Uterus (tissue), 4 donors: Measurements from ENCODE around the gene GLIS1. TPM values are rescaled to one million over a fixed set of nuclear protein-coding genes. Genes with fewer than 3 reads are reported as not detected.

Experiments
- DNase-seq, 2 donors: peaks; one replicate each; pipeline ENCODE4 v3.0.0-alpha.2; 2019 to 2020
- H3K27ac ChIP-seq, 2 donors: fragments of 200-600 bp; sonication (generic); 1 replicate in 1 of 2; 2 replicates in 1 of 2; pipeline ENCODE4 v1.5.1; 2016 to 2018
- H3K27me3 ChIP-seq, 2 donors: fragments of 200-600 bp; sonication (generic); one replicate each; pipeline ENCODE4 v1.5.1; 2018 to 2019; ENCODE audit warnings: control low read depth in 1 of 2
- H3K36me3 ChIP-seq, 2 donors: fragments of 200-600 bp; sonication (generic); one replicate each; pipeline ENCODE4 v1.5.1; 2019; ENCODE audit warnings: control low read depth in 1 of 2
- H3K4me1 ChIP-seq, 2 donors: fragments of 200-600 bp; sonication (generic); one replicate each; pipeline ENCODE4 v1.5.1; 2018 to 2019; ENCODE audit warnings: control low read depth in 1 of 2
- H3K4me3 ChIP-seq, 2 donors: fragments of 200-600 bp; sonication (generic); 1 replicate in 1 of 2; 2 replicates in 1 of 2; pipeline ENCODE4 v1.5.1; 2018 to 2019; ENCODE audit warnings: mild to moderate bottlenecking in 1 of 2
- H3K9me3 ChIP-seq, 2 donors: fragments of 200-600 bp; sonication (generic); one replicate each; pipeline ENCODE4 v1.5.1; 2019; ENCODE audit warnings: control low read depth in 1 of 2
- CTCF ChIP-seq, 4 experiments: fragments of 200-600 bp in 2 of 4; fragments of 450-650 bp in 2 of 4; sonication (generic) in 2 of 4; IDR thresholded peaks; one replicate each; pipeline ENCODE4 v1.5.1; 2016 to 2019; ENCODE audit warnings: antibody characterized with exemption in 4 of 4, mild to moderate bottlenecking in 2 of 4, moderate library complexity in 1 of 4
- POLR2A ChIP-seq, 2 donors: fragments of 450-650 bp; IDR thresholded peaks; one replicate each; pipeline ENCODE4 v1.6.1; 2016; ENCODE audit warnings: antibody characterized with exemption in 2 of 2, mild to moderate bottlenecking in 1 of 2, moderate library complexity in 1 of 2
- intact Hi-C: fragments of 100-400 bp; cut with DNase I; formaldehyde crosslinking; loops from one replicate; pipeline ENCODE4 v1.15.1; 2023; ENCODE audit warnings: low total_unique reads
- total RNA-seq, 4 donors: library from RNA; depleted of rRNA in 3 of 4; stranded (reverse); fragments of >200 nt in 3 of 4; gene quantifications; one replicate each; pipeline versions ENCODE4 v1.1.0 to v1.2.4, GENCODE V29; 2014 to 2023
- donor health status: DM: yes; HTN: yes; CAD: no.

The GLIS1 gene
- total RNA-seq, 4 donors from 2014 or later: 0.21 to 1.0 TPM; not detected in 2

GRCh38 chr1:53540604-53541262 lies 198.2 kb downstream of the GLIS1 start:
- no peaks in the 10 kb centered on the region for H3K36me3 ChIP-seq
- intact Hi-C loops: no loop called here
- no peak for DNase-seq
- no peaks in the 10 kb centered on the region for H3K9me3 ChIP-seq
- peak overlapping the region in 1 of 2 donors; percentile 85 for H3K27ac ChIP-seq
- TF ChIP-seq CTCF (IDR thresholded peaks at IDR 0.05) (no peak), POLR2A (IDR thresholded peaks at IDR 0.05) (no peak)
- H3K4me1 ChIP-seq: no peaks in the 10 kb centered on the region
- H3K4me3 ChIP-seq: no peak overlapping the region
- no peaks in the 10 kb centered on the region for H3K27me3 ChIP-seq

DNA sequence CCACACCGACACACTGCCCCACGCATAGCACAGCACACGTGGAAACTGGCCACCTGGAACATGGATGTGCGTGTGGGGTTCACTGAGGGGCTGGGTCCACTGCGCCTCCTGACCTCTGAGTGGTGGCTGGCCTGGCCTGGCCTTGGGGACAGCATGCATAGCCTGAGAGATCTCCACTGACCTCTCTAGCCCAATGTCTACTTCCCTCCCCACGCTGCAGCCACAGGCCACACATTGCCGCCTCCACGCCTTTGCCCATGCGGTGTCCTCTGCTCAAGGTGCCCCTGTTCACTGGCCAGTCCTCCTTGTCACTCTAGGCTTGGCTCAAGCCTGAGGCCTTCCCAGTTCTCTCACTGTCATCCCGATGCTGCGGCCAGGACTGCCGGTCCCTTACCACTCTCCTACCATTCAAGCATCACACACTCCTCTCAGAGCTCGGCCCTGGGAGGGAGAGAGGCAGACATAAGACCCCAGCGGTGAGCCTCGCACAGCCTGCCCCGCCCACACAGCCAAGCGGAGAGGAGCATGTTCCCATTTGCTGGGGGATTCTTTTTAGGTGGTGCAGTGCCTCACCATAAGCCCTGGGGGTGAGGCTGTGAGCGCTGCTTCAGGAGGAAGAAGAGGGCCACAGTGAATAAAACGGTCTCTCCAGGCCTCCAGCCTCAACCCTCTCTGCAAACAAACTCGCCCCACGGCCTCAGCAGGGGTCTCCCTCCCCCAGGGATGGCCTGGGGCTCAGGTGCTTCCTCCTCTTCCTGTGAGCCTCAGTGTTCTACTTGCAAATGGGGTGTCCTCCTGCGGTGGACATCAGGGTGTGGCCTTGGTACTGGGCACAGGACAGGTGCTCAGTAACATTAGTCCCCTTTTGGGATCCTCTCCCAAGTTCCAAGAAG lies 199.0 kb downstream of the GLIS1 start:
- DNase-seq: no peak
- H3K4me3 ChIP-seq: no peak overlapping the region
- H3K27ac ChIP-seq: no peak overlapping the region
- no peaks in the 10 kb centered on the region for H3K36me3 ChIP-seq
- TF ChIP-seq CTCF (IDR thresholded peaks at IDR 0.05) (no peak), POLR2A (IDR thresholded peaks at IDR 0.05) (no peak)
- intact Hi-C loops: no loop called here
- H3K27me3 ChIP-seq: no peaks in the 10 kb centered on the region
- H3K4me1 ChIP-seq: no peaks in the 10 kb centered on the region
- no peaks in the 10 kb centered on the region for H3K9me3 ChIP-seq

GRCh38 chr1:53539226-53539625 lies 199.7 kb downstream of the GLIS1 start:
- H3K27me3 ChIP-seq: no peaks in the 10 kb centered on the region
- H3K36me3 ChIP-seq: no peaks in the 10 kb centered on the region
- H3K4me3 ChIP-seq: no peak overlapping the region
- no peak for DNase-seq
- TF ChIP-seq POLR2A (IDR thresholded peaks at IDR 0.05) (no peak), CTCF (IDR thresholded peaks at IDR 0.05) (no peak)
- H3K9me3 ChIP-seq: no peaks in the 10 kb centered on the region
- intact Hi-C loops: no loop called here
- H3K4me1 ChIP-seq: no peaks in the 10 kb centered on the region
- no peak overlapping the region for H3K27ac ChIP-seq

GRCh38 chr1:53536606-53537005 lies 202.4 kb downstream of the GLIS1 start:
- TF ChIP-seq CTCF (IDR thresholded peaks at IDR 0.05) (no peak), POLR2A (IDR thresholded peaks at IDR 0.05) (no peak)
- intact Hi-C loops: no loop called here
- H3K4me3 ChIP-seq: no peak overlapping the region
- no peaks in the 10 kb centered on the region for H3K27me3 ChIP-seq
- H3K4me1 ChIP-seq: no peaks in the 10 kb centered on the region
- no peaks in the 10 kb centered on the region for H3K9me3 ChIP-seq
- no peaks in the 10 kb centered on the region for H3K36me3 ChIP-seq
- no peak overlapping the region for H3K27ac ChIP-seq
- no peak for DNase-seq

- no peak overlapping the region for H3K4me3 ChIP-seq
- no peak overlapping the region for H3K27ac ChIP-seq
- no peaks in the 10 kb centered on the region for H3K9me3 ChIP-seq
- H3K36me3 ChIP-seq: no peaks in the 10 kb centered on the region
- no peak for DNase-seq
- no peaks in the 10 kb centered on the region for H3K4me1 ChIP-seq
- intact Hi-C loops: no loop called here
- no peaks in the 10 kb centered on the region for H3K27me3 ChIP-seq
- no peak for TF ChIP-seq POLR2A (IDR thresholded peaks at IDR 0.05)
These were observed 203.1 kb downstream of the GLIS1 start for GRCh38 chr1:53535846-53536245.
